Neural progenitor cell (in vitro differentiated cells): ENCODE measurements around the gene TBC1D2B. TPM values are rescaled to one million over a fixed set of nuclear protein-coding genes. Genes with fewer than 3 reads are reported as not detected.

ENCODE experiments used
- DNase-seq: peaks from one replicate; pipeline ENCODE4 v3.0.0-alpha.2; 2016; ENCODE audit warnings: low spot score
- H2AFZ ChIP-seq: fragments of 200-600 bp; sonication (generic); replicated peaks from 2 replicates; pipeline ENCODE4 v1.6.1; 2016; ENCODE audit warnings: antibody characterized with exemption
- H3F3A ChIP-seq: fragments of 200-600 bp; sonication (generic); 2 replicates; pipeline ENCODE4 v1.6.1; 2016; ENCODE audit warnings: antibody characterized with exemption, low read depth
- H3K27ac ChIP-seq: fragments of 200-600 bp; sonication (generic); 2 replicates; pipeline ENCODE4 v1.5.1; 2016; ENCODE audit warnings: mild to moderate bottlenecking
- H3K27me3 ChIP-seq: fragments of 200-600 bp; sonication (generic); 2 replicates; pipeline ENCODE4 v1.6.1; 2016; ENCODE audit warnings: mild to moderate bottlenecking, moderate library complexity
- H3K36me3 ChIP-seq: fragments of 200-600 bp; sonication (generic); 2 replicates; pipeline ENCODE4 v1.5.1; 2016
- H3K4me1 ChIP-seq: fragments of 200-600 bp; sonication (generic); 2 replicates; pipeline ENCODE4 v1.6.1; 2016; ENCODE audit warnings: mixed run types
- H3K4me2 ChIP-seq: fragments of 200-600 bp; sonication (generic); 2 replicates; pipeline ENCODE4 v1.6.1; 2016
- H3K4me3 ChIP-seq: fragments of 200-600 bp; sonication (generic); 2 replicates; pipeline ENCODE4 v1.5.1; 2016
- H3K79me2 ChIP-seq: fragments of 200-600 bp; sonication (generic); 2 replicates; pipeline ENCODE4 v1.6.1; 2016; ENCODE audit warnings: low read depth
- H3K9ac ChIP-seq: fragments of 200-600 bp; sonication (generic); 2 replicates; pipeline ENCODE4 v1.6.1; 2016
- H3K9me3 ChIP-seq: fragments of 200-600 bp; sonication (generic); 2 replicates; pipeline ENCODE4 v1.5.1; 2016; ENCODE audit warnings: low read depth
- H4K20me1 ChIP-seq: fragments of 200-600 bp; sonication (generic); 2 replicates; pipeline ENCODE4 v1.6.1; 2016; ENCODE audit warnings: low read depth
- H3K27ac Mint-ChIP-seq: 3 replicates; pipeline ENCODE4 v1.8.0; 2021; ENCODE audit warnings: mixed read lengths
- H3K27me3 Mint-ChIP-seq: 2 replicates; pipeline ENCODE4 v1.8.0; 2022; ENCODE audit warnings: low read depth, mild to moderate bottlenecking, inconsistent platforms, moderate library complexity, mixed read lengths; ENCODE audit not compliant: insufficient read depth
- H3K36me3 Mint-ChIP-seq: 3 replicates; pipeline ENCODE4 v1.8.0; 2021; ENCODE audit warnings: mixed read lengths
- H3K4me1 Mint-ChIP-seq: 3 replicates; pipeline ENCODE4 v1.8.0; 2021; ENCODE audit warnings: mixed read lengths
- H3K4me3 Mint-ChIP-seq: 3 replicates; pipeline ENCODE4 v1.8.0; 2021; ENCODE audit warnings: mild to moderate bottlenecking, moderate library complexity, mixed read lengths
- H3K9me3 Mint-ChIP-seq: 3 replicates; pipeline ENCODE4 v1.8.0; 2020; ENCODE audit warnings: mixed read lengths
- CTCF ChIP-seq: fragments of 200-600 bp; sonication (generic); IDR thresholded peaks from 2 replicates; pipeline ENCODE4 v1.5.1; 2017; ENCODE audit warnings: antibody characterized with exemption, mild to moderate bottlenecking
- EZH2 ChIP-seq: fragments of 200-600 bp; sonication (generic); IDR thresholded peaks from 2 replicates; pipeline ENCODE4 v1.6.1; 2017; ENCODE audit warnings: antibody characterized with exemption, mild to moderate bottlenecking, moderate library complexity
- EZH2phosphoT487 ChIP-seq: fragments of 200-600 bp; sonication (generic); IDR thresholded peaks from 2 replicates; pipeline ENCODE4 v1.6.1; 2017; ENCODE audit warnings: antibody characterized with exemption
- total RNA-seq: library from RNA; depleted of rRNA; stranded (reverse); fragments of >200 nt; gene quantifications from 2 replicates; pipeline ENCODE4 v1.2.3, GENCODE V29; 2015; ENCODE audit warnings: low replicate concordance

Gene TBC1D2B
- total RNA-seq, 1 donor from 2014 or later: 11.7 TPM

DNA sequence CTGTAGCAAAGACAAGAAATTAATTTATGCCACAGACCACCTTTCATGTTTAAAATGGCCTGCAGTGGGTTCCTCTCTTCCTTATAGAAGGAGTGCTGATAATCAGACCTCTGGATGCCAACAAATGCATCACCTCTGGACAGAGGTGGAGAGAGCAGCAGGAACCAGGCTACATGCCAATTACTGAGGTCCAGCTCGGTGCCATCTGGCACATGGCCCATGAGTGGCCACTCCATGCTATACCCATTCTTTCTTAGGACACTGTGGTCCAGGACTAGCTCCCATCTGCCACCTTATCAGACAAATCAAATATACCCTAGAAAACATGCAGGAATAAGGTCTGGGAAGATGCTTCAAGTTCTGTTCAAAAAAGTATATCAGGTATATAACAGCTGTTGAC lies 60.7 kb downstream of the TBC1D2B start:
- H3K9me3 ChIP-seq: no peaks in the 10 kb centered on the region
- H3K27me3 Mint-ChIP-seq: peaks cover 2% of the 10 kb centered on the region

DNA sequence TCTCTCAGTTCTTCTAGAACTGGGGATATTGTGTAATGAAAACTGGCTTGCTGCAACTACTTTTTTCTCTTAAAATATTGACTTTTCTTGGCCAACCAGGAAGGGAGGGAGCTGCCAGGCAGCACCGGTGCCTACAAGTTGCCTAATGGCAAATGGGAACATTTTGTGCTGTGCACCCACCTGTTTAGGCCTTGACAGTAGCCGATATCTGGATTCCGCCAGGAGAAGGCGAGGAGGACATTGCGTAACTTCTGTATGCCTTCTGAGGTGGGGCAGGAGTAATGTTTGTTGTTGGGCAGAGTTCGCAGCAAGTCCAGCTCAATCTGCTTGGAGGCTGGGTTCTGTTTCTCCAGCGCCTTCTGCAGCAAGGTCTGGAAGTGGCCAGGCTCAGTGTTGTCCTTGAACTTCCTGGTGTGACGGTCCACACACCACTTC lies 64.9 kb downstream of the TBC1D2B start:
- no peak overlapping the region for H3K9ac ChIP-seq
- H4K20me1 ChIP-seq: no peaks in the 10 kb centered on the region
- H3K36me3 ChIP-seq: no peaks in the 10 kb centered on the region
- H3K9me3 ChIP-seq: no peaks in the 10 kb centered on the region
- H3K27ac ChIP-seq: no peak overlapping the region
- no peak for DNase-seq
- Mint-ChIP-seq H3K27ac (no peak overlapping the region), H3K9me3 (no peaks in the 10 kb centered on the region), H3K36me3 (peaks cover 18% of the 10 kb centered on the region), H3K27me3 (peaks cover 3% of the 10 kb centered on the region), H3K4me3 (no peak overlapping the region), H3K4me1 (peaks cover 6% of the 10 kb centered on the region)
- H3K4me3 ChIP-seq: no peak overlapping the region
- no peaks in the 10 kb centered on the region for H3K79me2 ChIP-seq
- no peaks in the 10 kb centered on the region for H3F3A ChIP-seq
- no peaks in the 10 kb centered on the region for H3K27me3 ChIP-seq
- H3K4me2 ChIP-seq: no peak overlapping the region
- no peak overlapping the region for H2AFZ ChIP-seq
- TF ChIP-seq CTCF: no peak
- no peak for TF ChIP-seq EZH2
- no peak for TF ChIP-seq EZH2phosphoT487
- H3K4me1 ChIP-seq: no peaks in the 10 kb centered on the region

More for the DNA sequence above, 60.7 kb downstream of the TBC1D2B start:
- no peak for DNase-seq
- Histone ChIP-seq H3K4me3 (no peak overlapping the region), H3K4me2 (no peak overlapping the region), H2AFZ (no peak overlapping the region), H3K36me3 (no peaks in the 10 kb centered on the region), H3K27me3 (no peaks in the 10 kb centered on the region), H3K27ac (no peak overlapping the region), H3F3A (no peaks in the 10 kb centered on the region), H3K9ac (no peak overlapping the region), H3K79me2 (no peaks in the 10 kb centered on the region), H4K20me1 (no peaks in the 10 kb centered on the region), H3K4me1 (no peaks in the 10 kb centered on the region)
- TF ChIP-seq EZH2: no peak
- no peak for TF ChIP-seq EZH2phosphoT487
- TF ChIP-seq CTCF: no peak
- no peak overlapping the region for H3K4me3 Mint-ChIP-seq
- H3K27ac Mint-ChIP-seq: no peak overlapping the region
- peaks cover 12% of the 10 kb centered on the region for H3K36me3 Mint-ChIP-seq
- no peaks in the 10 kb centered on the region for H3K9me3 Mint-ChIP-seq
- H3K4me1 Mint-ChIP-seq: no peaks in the 10 kb centered on the region

DNA sequence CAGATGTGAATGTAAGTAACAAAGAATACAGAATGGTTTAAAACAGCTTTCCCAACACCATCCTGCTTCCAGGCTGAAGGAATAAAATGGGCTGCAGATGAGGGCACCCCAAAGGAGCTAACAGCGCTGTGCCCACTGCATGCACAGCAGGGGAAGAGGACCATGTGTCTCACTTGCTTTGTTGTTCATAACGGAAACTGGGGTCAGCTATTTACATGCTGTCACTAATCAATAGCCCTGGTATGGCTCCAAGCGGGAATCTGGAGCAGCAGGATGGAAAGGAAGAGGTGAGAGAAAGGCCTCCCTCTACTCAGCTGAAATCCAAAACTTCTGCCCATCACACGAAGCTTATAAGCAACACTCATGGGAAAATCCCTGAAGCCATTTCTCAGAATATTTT lies 67.4 kb downstream of the TBC1D2B start:
- H3K4me3 Mint-ChIP-seq: no peak overlapping the region
- no peaks in the 10 kb centered on the region for H3F3A ChIP-seq
- no peak overlapping the region for H3K4me3 ChIP-seq
- H3K9ac ChIP-seq: no peak overlapping the region
- peaks cover 8% of the 10 kb centered on the region for H3K4me1 Mint-ChIP-seq
- H3K27me3 ChIP-seq: no peaks in the 10 kb centered on the region
- no peak overlapping the region for H3K27ac Mint-ChIP-seq
- TF ChIP-seq EZH2phosphoT487 (no peak), CTCF (no peak), EZH2 (no peak)
- no peak overlapping the region for H3K4me2 ChIP-seq
- H3K27ac ChIP-seq: no peak overlapping the region
- H3K79me2 ChIP-seq: no peaks in the 10 kb centered on the region
- H3K4me1 ChIP-seq: no peaks in the 10 kb centered on the region
- H3K9me3 Mint-ChIP-seq: no peaks in the 10 kb centered on the region
- H4K20me1 ChIP-seq: no peaks in the 10 kb centered on the region
- no peak overlapping the region for H2AFZ ChIP-seq
- H3K36me3 ChIP-seq: no peaks in the 10 kb centered on the region
- H3K9me3 ChIP-seq: no peaks in the 10 kb centered on the region
- H3K36me3 Mint-ChIP-seq: peaks cover 18% of the 10 kb centered on the region
- peaks cover 3% of the 10 kb centered on the region for H3K27me3 Mint-ChIP-seq
- DNase-seq: no peak
